ENCODE results near the gene MTFMT.

DNA sequence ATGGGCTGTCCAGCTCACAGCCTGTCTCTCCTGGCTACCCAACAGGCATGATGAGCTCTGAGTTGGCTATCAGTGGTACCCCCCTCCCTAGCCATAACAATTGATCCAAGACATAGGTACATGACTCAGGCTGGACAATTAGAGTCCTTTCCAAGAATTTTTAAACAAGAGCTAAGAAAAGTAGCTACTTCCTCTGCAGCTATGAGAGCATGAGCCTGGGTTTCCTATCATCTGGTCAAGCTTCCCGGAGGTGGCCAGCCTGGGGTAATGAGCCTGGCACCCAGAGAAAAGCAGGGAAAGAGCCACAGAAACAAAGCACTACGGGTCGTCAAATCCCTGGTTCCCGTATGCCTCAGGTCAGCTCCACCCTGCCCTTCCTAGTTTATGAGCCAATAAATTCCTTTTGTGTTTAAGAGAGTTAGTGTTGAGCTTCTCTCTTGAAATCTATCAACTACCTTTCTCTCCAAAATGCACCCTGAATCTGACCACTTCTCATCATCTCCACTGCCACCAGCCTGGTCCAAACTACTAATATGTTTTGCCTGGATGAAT, 13.4 kb upstream of the MTFMT start:
- no peak for TF ChIP-seq POLR2AphosphoS5 (IDR thresholded peaks at IDR 0.05; ENCODE audit: borderline replicate concordance, low read depth, low read length)
- TF ChIP-seq EZH2 (IDR thresholded peaks at IDR 0.05): no peak
- TF ChIP-seq FOXP2 (optimal IDR thresholded peaks at IDR 0.05; ENCODE audit: control extremely low read depth, extremely low read length, insufficient read depth): no peak

Data from SK-N-MC (cell line).